GM23338 (cell line): ENCODE data around the gene ZDHHC9. TPM values are rescaled to one million over a fixed set of nuclear protein-coding genes. Genes with fewer than 3 reads are reported as not detected.

Source experiments
- ATAC-seq: fragments of 200-7000 bp; cut with Tn5 transposase; 3 replicates; pipeline ENCODE4 v1.9.1; 2020
- DNase-seq: peaks from one replicate; pipeline ENCODE4 v3.0.0-alpha.2; 2015; ENCODE audit warnings: low spot score
- H2AFZ ChIP-seq: fragments of 200-600 bp; sonication (generic); 2 replicates; pipeline ENCODE4 v1.8.0; 2016; ENCODE audit warnings: antibody characterized with exemption, mild to moderate bottlenecking, moderate library complexity
- H3F3A ChIP-seq: fragments of 200-600 bp; sonication (generic); replicated peaks from 2 replicates; pipeline ENCODE4 v1.8.0; 2017; ENCODE audit warnings: antibody characterized with exemption, mixed run types, low read depth
- H3K27ac ChIP-seq: fragments of 200-600 bp; sonication (generic); 2 replicates; pipeline ENCODE4 v1.6.1; 2016; ENCODE audit warnings: low read depth
- H3K27me3 ChIP-seq: fragments of 200-600 bp; sonication (generic); 2 replicates; pipeline ENCODE4 v1.8.0; 2016; ENCODE audit warnings: mild to moderate bottlenecking, mixed run types, moderate library complexity; ENCODE audit not compliant: insufficient read depth
- H3K36me3 ChIP-seq: fragments of 200-600 bp; sonication (generic); 2 replicates; pipeline ENCODE4 v1.8.0; 2016; ENCODE audit warnings: mild to moderate bottlenecking; ENCODE audit not compliant: insufficient read depth
- H3K4me1 ChIP-seq: fragments of 200-600 bp; sonication (generic); 2 replicates; pipeline ENCODE4 v1.8.0; 2016; ENCODE audit warnings: mild to moderate bottlenecking, moderate library complexity; ENCODE audit not compliant: insufficient read depth
- H3K4me2 ChIP-seq: fragments of 200-600 bp; sonication (generic); 2 replicates; pipeline ENCODE4 v1.7.1; 2017; ENCODE audit warnings: mixed run types
- H3K4me3 ChIP-seq: fragments of 200-600 bp; sonication (generic); 2 replicates; pipeline ENCODE4 v1.6.1; 2016; ENCODE audit warnings: mixed run types
- H3K79me2 ChIP-seq: fragments of 200-600 bp; sonication (generic); replicated peaks from 2 replicates; pipeline ENCODE4 v1.8.0; 2017; ENCODE audit warnings: mild to moderate bottlenecking; ENCODE audit not compliant: insufficient read depth
- H3K9me2 ChIP-seq: fragments of 200-600 bp; sonication (generic); 2 replicates; pipeline ENCODE4 v1.8.0; 2017; ENCODE audit not compliant: insufficient read depth
- H4K20me1 ChIP-seq: fragments of 200-600 bp; sonication (generic); replicated peaks from 2 replicates; pipeline ENCODE4 v1.8.0; 2017; ENCODE audit warnings: mild to moderate bottlenecking; ENCODE audit not compliant: insufficient read depth
- H3K27ac Mint-ChIP-seq: 2 replicates; pipeline ENCODE4 v1.8.0; 2020; ENCODE audit warnings: inconsistent platforms, mild to moderate bottlenecking, moderate library complexity, mixed read lengths
- H3K27me3 Mint-ChIP-seq: 3 replicates; pipeline ENCODE4 v1.8.0; 2022; ENCODE audit warnings: low read depth, mild to moderate bottlenecking, moderate library complexity, mixed read lengths, inconsistent platforms; ENCODE audit not compliant: insufficient read depth, poor library complexity
- H3K36me3 Mint-ChIP-seq: 3 replicates; pipeline ENCODE4 v1.8.0; 2021; ENCODE audit warnings: low read depth, mild to moderate bottlenecking, inconsistent platforms, moderate library complexity, mixed read lengths
- H3K4me1 Mint-ChIP-seq: 3 replicates; pipeline ENCODE4 v1.8.0; 2020; ENCODE audit warnings: mild to moderate bottlenecking, inconsistent platforms, mixed read lengths
- H3K4me3 Mint-ChIP-seq: 3 replicates; pipeline ENCODE4 v1.8.0; 2021; ENCODE audit warnings: moderate library complexity, mild to moderate bottlenecking, inconsistent platforms, mixed read lengths
- H3K9me3 Mint-ChIP-seq: 3 replicates; pipeline ENCODE4 v1.8.0; 2020; ENCODE audit warnings: moderate library complexity, mild to moderate bottlenecking, inconsistent platforms, mixed read lengths
- CREB1 ChIP-seq: fragments of 250-450 bp; sonication (Bioruptor Pico); IDR thresholded peaks from 2 replicates; pipeline ENCODE4 v1.5.0; 2020; ENCODE audit warnings: low read depth, mild to moderate bottlenecking, moderate library complexity
- EZH2 ChIP-seq: fragments of 200-600 bp; sonication (generic); IDR thresholded peaks from one replicate; pipeline ENCODE4 v1.8.0; 2017; ENCODE audit warnings: antibody characterized with exemption, mild to moderate bottlenecking, low read depth; ENCODE audit not compliant: unreplicated experiment
- EZH2phosphoT487 ChIP-seq: fragments of 200-600 bp; sonication (generic); IDR thresholded peaks from one replicate; pipeline ENCODE4 v1.8.1; 2018; ENCODE audit warnings: antibody characterized with exemption; ENCODE audit not compliant: unreplicated experiment
- JUNB ChIP-seq: IDR thresholded peaks from one replicate; pipeline ENCODE4 v1.6.1; 2016; ENCODE audit warnings: antibody characterized with exemption; ENCODE audit not compliant: unreplicated experiment
- NANOG ChIP-seq: IDR thresholded peaks from 2 replicates; pipeline ENCODE4 v1.6.1; 2016; ENCODE audit warnings: antibody characterized with exemption, borderline replicate concordance
- POLR2AphosphoS5 ChIP-seq: IDR thresholded peaks from 2 replicates; pipeline ENCODE4 v1.6.1; 2016; ENCODE audit warnings: antibody characterized with exemption, low read depth
- STAT1 ChIP-seq: IDR thresholded peaks from one replicate; pipeline ENCODE4 v1.6.1; 2016; ENCODE audit warnings: antibody characterized with exemption; ENCODE audit not compliant: unreplicated experiment
- ZNF114 ChIP-seq: fragments of 250-450 bp; sonication (Bioruptor Pico); IDR thresholded peaks from 2 replicates; pipeline ENCODE4 v1.5.0; 2020; ENCODE audit warnings: mild to moderate bottlenecking, moderate library complexity
- ZNF331 ChIP-seq: fragments of 250-450 bp; sonication (Bioruptor Pico); IDR thresholded peaks from 2 replicates; pipeline ENCODE4 v1.5.0; 2020; ENCODE audit warnings: low read depth, mild to moderate bottlenecking, moderate library complexity
- polyA plus RNA-seq: library from polyadenylated mRNA; unstranded; fragments of >200 nt; fragmentation: Nextera tagmentation; extraction: Ambion mirVana; gene quantifications from 2 replicates; pipeline ENCODE4 v1.2.1, GENCODE V29; 2016
- total RNA-seq: library from RNA; depleted of rRNA; stranded (reverse); fragments of >200 nt; shearing (Covaris generic); gene quantifications from 2 replicates; pipeline ENCODE4 v1.2.3, GENCODE V29; 2014
- TF ChIP-seq, protein P1 (sequence below): fragments of 250-450 bp; sonication (Bioruptor Pico); IDR thresholded peaks from 2 replicates; pipeline ENCODE4 v1.5.0; 2020; ENCODE audit warnings: mild to moderate bottlenecking, moderate library complexity
- TF ChIP-seq, protein P2 (sequence below), 2 experiments: fragments of 200-600 bp in 1 of 2; sonication (generic) in 1 of 2; conservative IDR thresholded peaks; 2 replicates each; pipeline versions ENCODE4 v1.5.1 to v1.6.1; 2016 to 2017; ENCODE audit warnings: antibody characterized with exemption in 2 of 2, low read depth in 2 of 2, mild to moderate bottlenecking in 2 of 2, moderate library complexity in 1 of 2
- TF ChIP-seq, protein P3 (sequence below): IDR thresholded peaks from one replicate; pipeline ENCODE4 v1.6.1; 2018; ENCODE audit warnings: antibody characterized with exemption; ENCODE audit not compliant: unreplicated experiment
- TF ChIP-seq, protein P4 (sequence below): IDR thresholded peaks from 2 replicates; pipeline ENCODE4 v1.6.1; 2016; ENCODE audit warnings: antibody characterized with exemption

The ZDHHC9 gene
- total and polyA plus RNA-seq, 2 experiments from 2014 or later, result 14.2 to 17.6 TPM

DNA sequence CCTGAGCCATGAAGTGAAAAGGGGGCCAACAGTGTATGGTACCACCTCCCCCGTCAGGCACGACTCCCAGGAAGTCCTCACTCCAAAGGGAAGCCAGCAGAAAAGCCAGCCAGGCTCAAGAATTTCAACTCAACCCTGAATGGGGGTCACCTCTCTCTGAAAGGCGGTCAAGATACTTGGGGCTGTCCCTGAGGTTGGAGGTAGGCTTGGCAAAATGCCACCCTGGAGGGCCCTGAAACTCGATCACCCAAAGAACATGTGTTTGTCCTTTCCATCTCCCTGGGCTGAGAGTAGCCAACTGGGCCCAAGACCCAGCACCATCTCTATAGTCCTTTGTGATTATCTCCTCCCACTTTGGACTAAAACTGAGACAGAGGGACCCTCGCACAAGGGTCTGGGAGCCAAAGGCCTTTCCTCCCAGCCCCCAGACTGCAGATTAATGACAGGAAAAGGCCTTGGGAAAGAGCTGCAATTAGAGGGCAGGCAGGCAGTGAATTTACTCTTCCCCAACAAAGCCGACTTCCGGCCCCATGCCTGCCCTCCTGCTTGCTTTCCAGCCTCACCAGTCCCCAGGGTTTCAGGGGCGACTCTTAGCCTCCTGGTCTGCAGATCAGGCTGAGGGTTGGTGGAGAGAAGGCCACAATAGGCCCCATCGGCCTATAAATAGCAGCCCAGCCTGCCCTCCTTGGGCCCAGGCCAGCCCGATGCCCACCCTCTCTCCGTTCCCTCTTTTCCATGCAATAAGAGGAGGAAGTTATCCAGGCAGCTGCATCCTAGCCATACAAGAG lies 58.3 kb downstream of the ZDHHC9 start:
- Mint-ChIP-seq H3K27me3 (peaks cover 4% of the 10 kb centered on the region), H3K36me3 (no peaks in the 10 kb centered on the region), H3K4me1 (no peaks in the 10 kb centered on the region; the same call in 2 of the 3 replicates), H3K4me3 (no peak overlapping the region), H3K9me3 (no peaks in the 10 kb centered on the region; the same call in 2 of the 3 replicates), H3K27ac (no peak overlapping the region)
- no peaks in the 10 kb centered on the region for H4K20me1 ChIP-seq
- H3K4me1 ChIP-seq, result no peaks in the 10 kb centered on the region
- ATAC-seq (no peak), DNase-seq (no peak)
- no peak overlapping the region for H3K4me2 ChIP-seq
- H3K36me3 ChIP-seq, result no peaks in the 10 kb centered on the region
- no peak overlapping the region for H3K27ac ChIP-seq
- H3K79me2 ChIP-seq, result no peaks in the 10 kb centered on the region
- H3K27me3 ChIP-seq, result no peaks in the 10 kb centered on the region
- no peak overlapping the region for H3K4me3 ChIP-seq
- H3F3A ChIP-seq, result no peaks in the 10 kb centered on the region
- H3K9me2 ChIP-seq, result no peaks in the 10 kb centered on the region
- no peak for TF ChIP-seq NANOG
- TF ChIP-seq POLR2AphosphoS5, result no peak
- TF ChIP-seq ZNF331, result no peak
- TF ChIP-seq, protein P1, sequence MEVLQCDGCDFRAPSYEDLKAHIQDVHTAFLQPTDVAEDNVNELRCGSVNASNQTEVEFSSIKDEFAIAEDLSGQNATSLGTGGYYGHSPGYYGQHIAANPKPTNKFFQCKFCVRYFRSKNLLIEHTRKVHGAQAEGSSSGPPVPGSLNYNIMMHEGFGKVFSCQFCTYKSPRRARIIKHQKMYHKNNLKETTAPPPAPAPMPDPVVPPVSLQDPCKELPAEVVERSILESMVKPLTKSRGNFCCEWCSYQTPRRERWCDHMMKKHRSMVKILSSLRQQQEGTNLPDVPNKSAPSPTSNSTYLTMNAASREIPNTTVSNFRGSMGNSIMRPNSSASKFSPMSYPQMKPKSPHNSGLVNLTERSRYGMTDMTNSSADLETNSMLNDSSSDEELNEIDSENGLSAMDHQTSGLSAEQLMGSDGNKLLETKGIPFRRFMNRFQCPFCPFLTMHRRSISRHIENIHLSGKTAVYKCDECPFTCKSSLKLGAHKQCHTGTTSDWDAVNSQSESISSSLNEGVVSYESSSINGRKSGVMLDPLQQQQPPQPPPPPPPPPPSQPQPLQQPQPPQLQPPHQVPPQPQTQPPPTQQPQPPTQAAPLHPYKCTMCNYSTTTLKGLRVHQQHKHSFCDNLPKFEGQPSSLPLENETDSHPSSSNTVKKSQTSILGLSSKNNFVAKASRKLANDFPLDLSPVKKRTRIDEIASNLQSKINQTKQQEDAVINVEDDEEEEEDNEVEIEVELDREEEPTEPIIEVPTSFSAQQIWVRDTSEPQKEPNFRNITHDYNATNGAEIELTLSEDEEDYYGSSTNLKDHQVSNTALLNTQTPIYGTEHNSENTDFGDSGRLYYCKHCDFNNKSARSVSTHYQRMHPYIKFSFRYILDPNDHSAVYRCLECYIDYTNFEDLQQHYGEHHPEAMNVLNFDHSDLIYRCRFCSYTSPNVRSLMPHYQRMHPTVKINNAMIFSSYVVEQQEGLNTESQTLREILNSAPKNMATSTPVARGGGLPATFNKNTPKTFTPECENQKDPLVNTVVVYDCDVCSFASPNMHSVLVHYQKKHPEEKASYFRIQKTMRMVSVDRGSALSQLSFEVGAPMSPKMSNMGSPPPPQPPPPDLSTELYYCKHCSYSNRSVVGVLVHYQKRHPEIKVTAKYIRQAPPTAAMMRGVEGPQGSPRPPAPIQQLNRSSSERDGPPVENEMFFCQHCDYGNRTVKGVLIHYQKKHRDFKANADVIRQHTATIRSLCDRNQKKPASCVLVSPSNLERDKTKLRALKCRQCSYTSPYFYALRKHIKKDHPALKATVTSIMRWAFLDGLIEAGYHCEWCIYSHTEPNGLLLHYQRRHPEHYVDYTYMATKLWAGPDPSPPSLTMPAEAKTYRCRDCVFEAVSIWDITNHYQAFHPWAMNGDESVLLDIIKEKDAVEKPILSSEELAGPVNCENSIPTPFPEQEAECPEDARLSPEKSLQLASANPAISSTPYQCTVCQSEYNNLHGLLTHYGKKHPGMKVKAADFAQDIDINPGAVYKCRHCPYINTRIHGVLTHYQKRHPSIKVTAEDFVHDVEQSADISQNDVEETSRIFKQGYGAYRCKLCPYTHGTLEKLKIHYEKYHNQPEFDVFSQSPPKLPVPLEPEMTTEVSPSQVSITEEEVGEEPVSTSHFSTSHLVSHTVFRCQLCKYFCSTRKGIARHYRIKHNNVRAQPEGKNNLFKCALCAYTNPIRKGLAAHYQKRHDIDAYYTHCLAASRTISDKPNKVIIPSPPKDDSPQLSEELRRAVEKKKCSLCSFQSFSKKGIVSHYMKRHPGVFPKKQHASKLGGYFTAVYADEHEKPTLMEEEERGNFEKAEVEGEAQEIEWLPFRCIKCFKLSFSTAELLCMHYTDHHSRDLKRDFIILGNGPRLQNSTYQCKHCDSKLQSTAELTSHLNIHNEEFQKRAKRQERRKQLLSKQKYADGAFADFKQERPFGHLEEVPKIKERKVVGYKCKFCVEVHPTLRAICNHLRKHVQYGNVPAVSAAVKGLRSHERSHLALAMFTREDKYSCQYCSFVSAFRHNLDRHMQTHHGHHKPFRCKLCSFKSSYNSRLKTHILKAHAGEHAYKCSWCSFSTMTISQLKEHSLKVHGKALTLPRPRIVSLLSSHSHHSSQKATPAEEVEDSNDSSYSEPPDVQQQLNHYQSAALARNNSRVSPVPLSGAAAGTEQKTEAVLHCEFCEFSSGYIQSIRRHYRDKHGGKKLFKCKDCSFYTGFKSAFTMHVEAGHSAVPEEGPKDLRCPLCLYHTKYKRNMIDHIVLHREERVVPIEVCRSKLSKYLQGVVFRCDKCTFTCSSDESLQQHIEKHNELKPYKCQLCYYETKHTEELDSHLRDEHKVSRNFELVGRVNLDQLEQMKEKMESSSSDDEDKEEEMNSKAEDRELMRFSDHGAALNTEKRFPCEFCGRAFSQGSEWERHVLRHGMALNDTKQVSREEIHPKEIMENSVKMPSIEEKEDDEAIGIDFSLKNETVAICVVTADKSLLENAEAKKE, result no peak
- TF ChIP-seq, protein P2, sequence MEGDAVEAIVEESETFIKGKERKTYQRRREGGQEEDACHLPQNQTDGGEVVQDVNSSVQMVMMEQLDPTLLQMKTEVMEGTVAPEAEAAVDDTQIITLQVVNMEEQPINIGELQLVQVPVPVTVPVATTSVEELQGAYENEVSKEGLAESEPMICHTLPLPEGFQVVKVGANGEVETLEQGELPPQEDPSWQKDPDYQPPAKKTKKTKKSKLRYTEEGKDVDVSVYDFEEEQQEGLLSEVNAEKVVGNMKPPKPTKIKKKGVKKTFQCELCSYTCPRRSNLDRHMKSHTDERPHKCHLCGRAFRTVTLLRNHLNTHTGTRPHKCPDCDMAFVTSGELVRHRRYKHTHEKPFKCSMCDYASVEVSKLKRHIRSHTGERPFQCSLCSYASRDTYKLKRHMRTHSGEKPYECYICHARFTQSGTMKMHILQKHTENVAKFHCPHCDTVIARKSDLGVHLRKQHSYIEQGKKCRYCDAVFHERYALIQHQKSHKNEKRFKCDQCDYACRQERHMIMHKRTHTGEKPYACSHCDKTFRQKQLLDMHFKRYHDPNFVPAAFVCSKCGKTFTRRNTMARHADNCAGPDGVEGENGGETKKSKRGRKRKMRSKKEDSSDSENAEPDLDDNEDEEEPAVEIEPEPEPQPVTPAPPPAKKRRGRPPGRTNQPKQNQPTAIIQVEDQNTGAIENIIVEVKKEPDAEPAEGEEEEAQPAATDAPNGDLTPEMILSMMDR (conservative IDR thresholded peaks at IDR 0.05; ENCODE audit: low read depth in 2 of 2), result no peak
- TF ChIP-seq EZH2phosphoT487, result no peak
- TF ChIP-seq, protein P3, sequence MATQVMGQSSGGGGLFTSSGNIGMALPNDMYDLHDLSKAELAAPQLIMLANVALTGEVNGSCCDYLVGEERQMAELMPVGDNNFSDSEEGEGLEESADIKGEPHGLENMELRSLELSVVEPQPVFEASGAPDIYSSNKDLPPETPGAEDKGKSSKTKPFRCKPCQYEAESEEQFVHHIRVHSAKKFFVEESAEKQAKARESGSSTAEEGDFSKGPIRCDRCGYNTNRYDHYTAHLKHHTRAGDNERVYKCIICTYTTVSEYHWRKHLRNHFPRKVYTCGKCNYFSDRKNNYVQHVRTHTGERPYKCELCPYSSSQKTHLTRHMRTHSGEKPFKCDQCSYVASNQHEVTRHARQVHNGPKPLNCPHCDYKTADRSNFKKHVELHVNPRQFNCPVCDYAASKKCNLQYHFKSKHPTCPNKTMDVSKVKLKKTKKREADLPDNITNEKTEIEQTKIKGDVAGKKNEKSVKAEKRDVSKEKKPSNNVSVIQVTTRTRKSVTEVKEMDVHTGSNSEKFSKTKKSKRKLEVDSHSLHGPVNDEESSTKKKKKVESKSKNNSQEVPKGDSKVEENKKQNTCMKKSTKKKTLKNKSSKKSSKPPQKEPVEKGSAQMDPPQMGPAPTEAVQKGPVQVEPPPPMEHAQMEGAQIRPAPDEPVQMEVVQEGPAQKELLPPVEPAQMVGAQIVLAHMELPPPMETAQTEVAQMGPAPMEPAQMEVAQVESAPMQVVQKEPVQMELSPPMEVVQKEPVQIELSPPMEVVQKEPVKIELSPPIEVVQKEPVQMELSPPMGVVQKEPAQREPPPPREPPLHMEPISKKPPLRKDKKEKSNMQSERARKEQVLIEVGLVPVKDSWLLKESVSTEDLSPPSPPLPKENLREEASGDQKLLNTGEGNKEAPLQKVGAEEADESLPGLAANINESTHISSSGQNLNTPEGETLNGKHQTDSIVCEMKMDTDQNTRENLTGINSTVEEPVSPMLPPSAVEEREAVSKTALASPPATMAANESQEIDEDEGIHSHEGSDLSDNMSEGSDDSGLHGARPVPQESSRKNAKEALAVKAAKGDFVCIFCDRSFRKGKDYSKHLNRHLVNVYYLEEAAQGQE, result no peak
- TF ChIP-seq JUNB, result no peak
- TF ChIP-seq CREB1 (CRISPR knock-in tag), result no peak
- TF ChIP-seq EZH2, result no peak
- TF ChIP-seq STAT1, result no peak
- TF ChIP-seq, protein P4, sequence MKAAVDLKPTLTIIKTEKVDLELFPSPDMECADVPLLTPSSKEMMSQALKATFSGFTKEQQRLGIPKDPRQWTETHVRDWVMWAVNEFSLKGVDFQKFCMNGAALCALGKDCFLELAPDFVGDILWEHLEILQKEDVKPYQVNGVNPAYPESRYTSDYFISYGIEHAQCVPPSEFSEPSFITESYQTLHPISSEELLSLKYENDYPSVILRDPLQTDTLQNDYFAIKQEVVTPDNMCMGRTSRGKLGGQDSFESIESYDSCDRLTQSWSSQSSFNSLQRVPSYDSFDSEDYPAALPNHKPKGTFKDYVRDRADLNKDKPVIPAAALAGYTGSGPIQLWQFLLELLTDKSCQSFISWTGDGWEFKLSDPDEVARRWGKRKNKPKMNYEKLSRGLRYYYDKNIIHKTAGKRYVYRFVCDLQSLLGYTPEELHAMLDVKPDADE, result no peak
- TF ChIP-seq ZNF114 (CRISPR knock-in tag), result no peak
- H2AFZ ChIP-seq, result no peak overlapping the region
